Mononuclear cell (primary cell): ENCODE measurements around the gene ZYX. TPM values are rescaled to one million over a fixed set of nuclear protein-coding genes. Genes with fewer than 3 reads are reported as not detected.

ENCODE experiments used
- H3K27me3 ChIP-seq: 2 replicates; pipeline ENCODE4 v1.6.0; 2011; ENCODE audit warnings: low read length, control low read depth; ENCODE audit not compliant: insufficient read depth
- H3K4me1 ChIP-seq: 2 replicates; pipeline ENCODE4 v1.5.1; 2011; ENCODE audit warnings: mild to moderate bottlenecking, low read length, control low read depth; ENCODE audit not compliant: insufficient read depth
- H3K4me3 ChIP-seq: 2 replicates; pipeline ENCODE4 v1.5.1; 2011; ENCODE audit warnings: mild to moderate bottlenecking, low read length, moderate library complexity
- H3K9me3 ChIP-seq: 2 replicates; pipeline ENCODE4 v1.5.1; 2011; ENCODE audit warnings: low read depth, mild to moderate bottlenecking, control low read depth, low read length
- total RNA-seq: library from RNA; depleted of rRNA; stranded (reverse); fragments of >200 nt; gene quantifications from one replicate; pipeline ENCODE4 v1.2.3, GENCODE V29; 2012

The ZYX gene
- total RNA-seq, 1 donor, result 64.0 TPM

GRCh38 chr7:143356414-143357050, 24.6 kb upstream of the ZYX start:
- Histone ChIP-seq H3K4me3 (no peak overlapping the region), H3K27me3 (no peaks in the 10 kb centered on the region), H3K9me3 (no peaks in the 10 kb centered on the region), H3K4me1 (peaks cover 5% of the 10 kb centered on the region)

- H3K4me3 ChIP-seq, result no peak overlapping the region
- H3K4me1 ChIP-seq, result peaks cover 11% of the 10 kb centered on the region
- H3K9me3 ChIP-seq, result no peaks in the 10 kb centered on the region
- H3K27me3 ChIP-seq, result peaks cover 9% of the 10 kb centered on the region
These were observed 22.5 kb upstream of the ZYX start for GRCh38 chr7:143358626-143359025.

DNA sequence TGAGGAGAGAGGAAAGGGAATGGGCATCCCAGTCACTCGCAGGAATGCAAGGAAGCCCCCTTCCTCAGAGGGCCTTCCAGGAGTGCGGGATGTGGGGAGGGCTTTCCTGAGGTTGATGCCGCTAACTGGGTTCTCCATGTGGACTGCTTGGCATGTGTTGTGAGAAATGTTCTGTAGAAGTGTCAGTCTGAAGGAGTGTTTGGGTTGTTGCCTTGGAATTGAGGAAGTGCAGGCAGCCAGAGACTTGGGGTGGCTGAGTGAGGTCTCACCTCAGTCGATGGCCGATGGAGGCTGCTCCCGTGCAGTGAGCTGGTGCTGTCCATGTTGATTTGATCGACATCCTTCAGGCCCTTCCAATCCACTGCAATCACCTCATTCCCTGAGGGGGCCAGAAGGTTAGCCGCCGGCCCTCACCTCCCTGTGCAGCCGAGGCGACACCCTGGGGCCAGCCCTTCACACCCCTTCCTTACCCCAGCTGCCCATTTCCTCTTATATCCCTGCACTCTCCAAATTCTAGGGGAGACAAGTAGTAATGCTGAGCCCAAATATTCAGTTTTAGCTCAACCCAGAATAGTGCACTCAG, 21.3 kb upstream of the ZYX start:
- Histone ChIP-seq H3K27me3 (peaks cover 21% of the 10 kb centered on the region), H3K4me3 (no peak overlapping the region), H3K4me1 (peaks cover 11% of the 10 kb centered on the region), H3K9me3 (no peaks in the 10 kb centered on the region)

DNA sequence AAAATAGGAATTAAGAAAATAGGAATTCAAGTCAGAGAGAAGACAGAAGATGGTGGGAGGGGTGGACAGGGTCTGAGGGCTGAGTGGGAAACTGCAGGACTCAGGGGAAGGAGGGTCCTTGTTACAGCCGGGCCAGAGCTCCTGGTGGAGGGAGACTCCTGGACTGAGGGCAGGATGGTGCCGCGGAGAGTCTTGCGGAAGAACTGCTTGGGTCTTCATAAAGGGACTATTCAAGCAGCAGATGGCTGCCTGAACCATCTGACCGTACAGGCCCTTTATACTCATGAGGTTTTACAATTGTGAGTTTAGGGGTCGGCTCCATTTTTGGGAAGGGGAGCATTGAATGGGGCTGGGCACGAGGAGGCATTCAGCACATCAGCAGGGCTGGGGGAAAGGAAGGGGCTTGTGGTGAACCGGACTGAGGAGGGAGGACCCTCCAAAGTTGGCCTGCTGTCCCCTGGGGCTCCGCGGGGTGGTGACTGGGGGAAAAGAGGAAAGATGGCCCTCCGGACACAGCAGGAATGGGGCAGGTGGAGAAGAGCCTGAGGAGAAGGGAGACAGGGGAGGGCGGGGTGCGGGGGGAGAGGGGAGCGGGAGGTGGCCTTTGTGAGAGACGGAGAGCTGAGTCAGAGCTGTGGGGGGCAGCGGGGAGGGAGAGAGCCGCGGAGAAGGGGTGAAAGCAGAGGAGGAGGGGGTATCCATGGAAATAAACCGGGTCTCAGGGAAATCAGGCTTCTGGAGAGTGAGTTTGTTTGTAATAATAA, 20.2 kb upstream of the ZYX start:
- H3K4me3 ChIP-seq, result no peak overlapping the region

DNA sequence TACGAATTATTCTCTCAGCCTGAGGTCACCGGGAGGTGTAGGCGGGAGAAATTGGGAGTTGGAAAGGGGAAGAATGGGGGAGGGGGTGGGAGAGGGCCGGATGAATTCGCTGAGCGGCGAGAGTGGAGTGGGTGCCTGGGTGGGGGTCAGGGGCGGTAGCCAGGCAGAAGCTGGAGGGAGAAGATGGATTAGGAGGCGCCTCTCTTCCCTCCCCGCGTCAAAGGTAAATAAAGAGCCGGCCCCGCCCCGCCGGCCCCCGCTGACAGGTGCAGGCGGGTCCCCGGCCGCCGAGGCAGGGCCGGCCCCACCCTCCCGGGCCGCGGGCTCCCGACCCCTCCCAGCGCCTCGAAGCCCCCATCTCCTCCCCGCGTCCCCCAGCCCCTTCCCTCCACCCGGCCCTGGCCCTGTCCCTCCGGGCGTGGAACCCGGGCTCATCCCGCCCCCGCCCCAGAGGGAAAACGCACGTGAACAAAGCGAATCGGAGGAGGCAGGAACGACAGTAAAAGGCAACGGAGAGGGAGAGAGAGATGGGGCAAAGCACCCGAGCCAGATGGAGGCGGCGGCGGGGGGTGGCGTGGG, 19.5 kb upstream of the ZYX start:
- H3K9me3 ChIP-seq, result no peaks in the 10 kb centered on the region
- H3K4me3 ChIP-seq, result no peak overlapping the region
- peaks cover 11% of the 10 kb centered on the region for H3K4me1 ChIP-seq
- H3K27me3 ChIP-seq, result peaks cover 30% of the 10 kb centered on the region

More for the DNA sequence above, 20.2 kb upstream of the ZYX start:
- Histone ChIP-seq H3K9me3 (no peaks in the 10 kb centered on the region), H3K4me1 (peaks cover 11% of the 10 kb centered on the region), H3K27me3 (peaks cover 30% of the 10 kb centered on the region)

DNA sequence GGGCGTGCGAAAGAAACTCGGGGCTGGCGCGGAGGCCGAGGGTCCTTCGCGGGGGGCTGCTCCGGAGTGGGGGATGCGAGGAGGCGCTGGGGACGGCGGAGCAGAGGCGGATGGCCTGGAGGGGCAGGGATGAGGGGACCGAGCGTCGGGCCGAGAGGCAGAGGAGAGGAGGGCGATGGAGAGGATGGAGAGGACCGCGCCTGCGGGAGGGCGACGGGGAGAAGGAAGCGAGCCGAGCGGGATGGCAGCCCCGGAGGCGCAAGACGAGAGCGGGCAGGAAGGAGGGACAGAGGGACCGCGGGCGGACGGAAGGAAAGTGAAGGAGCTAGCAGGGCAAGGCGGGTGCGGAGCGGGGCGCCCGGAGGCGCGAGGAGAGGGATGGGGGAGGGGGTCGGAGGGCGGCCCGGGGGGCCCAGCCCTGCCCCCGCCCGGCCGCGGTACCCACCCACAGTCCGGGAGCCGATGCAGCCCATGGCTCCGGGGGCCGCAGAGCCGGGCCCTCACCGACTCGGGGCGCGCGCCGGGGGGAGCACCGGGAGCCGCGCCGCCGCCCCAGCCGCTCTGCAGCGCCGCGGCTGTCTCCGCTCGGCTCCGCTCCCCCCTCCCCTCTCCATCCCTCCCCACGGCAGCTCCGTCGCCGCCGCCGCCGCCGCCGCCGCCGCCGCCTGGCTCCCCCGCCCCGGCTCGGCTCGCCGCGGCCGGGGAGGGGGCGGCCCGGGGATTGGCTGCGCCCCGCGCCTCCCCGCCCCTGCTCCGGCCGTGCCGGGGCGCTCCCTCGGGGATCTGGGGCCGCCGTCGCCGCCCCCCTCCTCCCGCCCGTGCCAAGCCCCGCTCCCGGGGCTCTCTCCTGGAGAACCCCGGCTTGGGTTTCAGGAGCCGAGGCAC, 18.8 kb upstream of the ZYX start, which contains the start of gene FAM131B:
FAM131B (minus strand) TSS at position 583 of the 885 bp plus-strand sequence; CDS start at position 473, 110 bp downstream.
- Histone ChIP-seq H3K9me3 (no peaks in the 10 kb centered on the region), H3K4me1 (peaks cover 11% of the 10 kb centered on the region), H3K27me3 (peaks cover 30% of the 10 kb centered on the region), H3K4me3 (peak within 1 kb of the TSS; percentile 33)

DNA sequence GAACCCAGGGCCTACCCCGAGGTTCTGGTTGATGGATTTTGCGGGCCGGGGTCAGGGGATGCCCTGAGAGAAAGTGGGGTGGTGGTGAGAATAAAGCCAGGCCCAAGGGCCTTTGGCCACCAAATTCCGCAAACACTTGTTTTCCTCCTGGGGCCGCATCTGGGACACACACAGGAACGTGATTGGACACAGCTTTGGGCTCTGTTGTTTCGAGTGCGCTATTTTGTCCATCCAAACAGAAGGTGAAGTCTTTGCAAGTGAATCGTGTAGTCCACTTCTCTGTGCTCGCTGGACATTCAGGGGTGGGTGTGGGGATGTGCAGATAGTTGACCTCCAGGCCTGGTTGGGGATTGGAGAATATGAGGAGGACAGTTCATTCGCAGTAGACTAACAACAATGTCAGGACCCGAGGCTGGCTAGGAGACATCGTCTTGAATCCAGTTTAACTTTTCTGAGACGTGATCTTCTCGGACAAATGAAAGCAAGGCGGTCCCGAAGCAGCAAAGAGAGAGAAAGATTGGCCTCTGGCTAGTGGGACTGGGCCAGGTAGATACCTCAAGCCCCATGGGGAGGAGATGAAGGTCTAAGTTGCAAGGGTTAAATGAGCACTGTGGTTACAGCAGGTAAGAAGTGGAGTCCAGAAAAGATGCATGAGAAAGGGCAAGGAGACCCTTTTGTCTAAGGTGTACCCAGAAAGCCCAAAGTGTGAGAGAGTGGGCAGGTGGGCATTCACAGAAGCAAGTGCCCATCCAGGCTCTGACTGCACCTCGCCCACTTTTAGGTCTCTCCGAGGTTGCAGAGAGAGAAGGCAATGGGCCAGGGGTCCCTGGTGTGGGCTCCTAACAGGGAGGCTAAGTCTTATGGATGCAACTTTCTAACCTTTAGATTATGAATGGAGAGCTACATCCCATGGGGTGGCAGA, 17.9 kb upstream of the ZYX start:
- H3K9me3 ChIP-seq, result no peaks in the 10 kb centered on the region
- peaks cover 11% of the 10 kb centered on the region for H3K4me1 ChIP-seq
- H3K4me3 ChIP-seq, result no peak overlapping the region
- H3K27me3 ChIP-seq, result peaks cover 30% of the 10 kb centered on the region

GRCh38 chr7:143367972-143368371, 13.2 kb upstream of the ZYX start:
- H3K4me3 ChIP-seq, result no peak overlapping the region
- H3K4me1 ChIP-seq, result peaks cover 20% of the 10 kb centered on the region
- H3K9me3 ChIP-seq, result no peaks in the 10 kb centered on the region
- H3K27me3 ChIP-seq, result peaks cover 28% of the 10 kb centered on the region

DNA sequence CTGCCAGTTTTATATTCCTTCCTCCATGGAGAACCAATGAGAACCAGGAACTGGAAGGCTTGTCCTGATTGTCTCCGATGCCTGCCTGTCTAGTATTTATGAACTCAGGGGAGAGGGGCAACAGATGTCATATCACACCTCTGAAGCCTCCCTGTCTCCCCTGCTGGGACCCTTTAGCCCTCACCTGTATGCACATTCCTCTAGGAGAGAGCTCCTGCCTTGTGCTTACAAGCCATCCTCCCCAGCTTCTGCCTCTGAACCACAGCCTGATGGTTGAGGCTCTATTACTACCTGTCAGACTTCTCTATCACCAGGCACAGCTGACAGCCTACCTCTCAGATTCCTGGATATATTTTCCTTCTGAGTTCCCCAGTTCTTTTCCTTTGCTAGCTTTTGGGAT, 12.8 kb upstream of the ZYX start:
- Histone ChIP-seq H3K9me3 (no peaks in the 10 kb centered on the region), H3K4me3 (no peak overlapping the region), H3K4me1 (peaks cover 21% of the 10 kb centered on the region), H3K27me3 (peaks cover 23% of the 10 kb centered on the region)

GRCh38 chr7:143369678-143370651, 11.2 kb upstream of the ZYX start:
- peaks cover 8% of the 10 kb centered on the region for H3K27me3 ChIP-seq
- no peak overlapping the region for H3K4me3 ChIP-seq
- H3K9me3 ChIP-seq, result no peaks in the 10 kb centered on the region
- peaks cover 37% of the 10 kb centered on the region for H3K4me1 ChIP-seq

DNA sequence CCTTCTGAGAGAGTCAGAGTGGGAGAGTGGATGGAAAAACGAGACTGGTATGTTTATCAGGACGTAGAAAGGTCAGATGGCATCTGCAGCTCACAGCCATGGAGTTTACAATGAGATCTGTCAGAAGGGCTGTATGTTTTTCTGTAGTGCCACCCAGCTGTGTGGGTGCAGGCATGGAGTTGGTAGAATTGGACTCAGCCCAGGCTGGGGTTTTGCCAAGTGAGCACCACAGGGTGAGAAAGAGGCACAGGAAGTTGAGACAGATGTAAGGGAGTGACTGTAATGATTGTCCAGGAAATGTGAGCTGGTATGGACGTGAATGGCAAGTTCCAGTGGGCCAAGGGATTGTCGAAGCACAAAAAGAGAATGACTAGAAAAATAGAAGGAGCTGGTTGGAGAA, 9.1 kb upstream of the ZYX start:
- H3K9me3 ChIP-seq, result no peaks in the 10 kb centered on the region

GRCh38 chr7:143373255-143373794, 7.8 kb upstream of the ZYX start:
- no peaks in the 10 kb centered on the region for H3K9me3 ChIP-seq
- H3K4me1 ChIP-seq, result peaks cover 71% of the 10 kb centered on the region
- H3K4me3 ChIP-seq, result no peak overlapping the region
- H3K27me3 ChIP-seq, result no peaks in the 10 kb centered on the region

More for the DNA sequence above, 9.1 kb upstream of the ZYX start:
- H3K4me3 ChIP-seq, result no peak overlapping the region
- H3K27me3 ChIP-seq, result no peaks in the 10 kb centered on the region
- peaks cover 58% of the 10 kb centered on the region for H3K4me1 ChIP-seq
